MCF 10A (cell line): ENCODE measurements around the gene CLECL1. TPM values are rescaled to one million over a fixed set of nuclear protein-coding genes. Genes with fewer than 3 reads are reported as not detected.

Experiments used
- BruUV-seq: library from RNA; stranded (reverse); fragments of 400-500 nt; replicated peaks from 2 replicates; lab custom pipeline; 2021; lab: Mats Ljungman, UMichigan
- CTCF ChIA-PET: fragments of 300-600 bp; sonication (Branson Sonifier 250); formaldehyde crosslinking; extraction: SDS; loops from one replicate; lab custom pipeline; 2021; ENCODE audit warnings: antibody characterized with exemption, inconsistent platforms; lab: Yijun Ruan, JAX
- POLR2A ChIA-PET: fragments of 300-600, 350-650 bp; sonication (Branson Sonifier 250); formaldehyde crosslinking; extraction: SDS; loops from one replicate; lab custom pipeline; 2020; ENCODE audit warnings: antibody characterized with exemption, inconsistent platforms; lab: Yijun Ruan, JAX
- DNase-seq: peaks from one replicate; pipeline ENCODE4 v3.0.0-alpha.2; 2018; ENCODE audit not compliant: unreplicated experiment
- H3K27ac Mint-ChIP-seq: one replicate; pipeline ENCODE4 v1.8.0; 2022; ENCODE audit warnings: mild to moderate bottlenecking, low read depth, mixed read lengths; ENCODE audit not compliant: unreplicated experiment
- H3K27me3 Mint-ChIP-seq: one replicate; pipeline ENCODE4 v1.8.0; 2022; ENCODE audit warnings: mixed read lengths; ENCODE audit not compliant: insufficient read depth, unreplicated experiment
- H3K36me3 Mint-ChIP-seq: one replicate; pipeline ENCODE4 v1.8.0; 2022; ENCODE audit warnings: mild to moderate bottlenecking, moderate library complexity, mixed read lengths; ENCODE audit not compliant: insufficient read depth, unreplicated experiment
- H3K4me1 Mint-ChIP-seq: one replicate; pipeline ENCODE4 v1.8.0; 2022; ENCODE audit warnings: mixed read lengths; ENCODE audit not compliant: insufficient read depth, unreplicated experiment
- H3K4me3 Mint-ChIP-seq: one replicate; pipeline ENCODE4 v1.8.0; 2022; ENCODE audit warnings: mild to moderate bottlenecking, moderate library complexity, mixed read lengths; ENCODE audit not compliant: unreplicated experiment
- H3K9me3 Mint-ChIP-seq: one replicate; pipeline ENCODE4 v1.8.0; 2022; ENCODE audit warnings: mixed read lengths; ENCODE audit not compliant: unreplicated experiment
- CTCF ChIP-seq: fragments of 200-600 bp; IDR thresholded peaks from one replicate; pipeline ENCODE4 v1.8.0; 2022; ENCODE audit warnings: antibody characterized with exemption, mild to moderate bottlenecking; ENCODE audit not compliant: unreplicated experiment
- intact Hi-C: fragments of 100-400 bp; cut with micrococcal nuclease; formaldehyde crosslinking; loops from 2 replicates; pipeline ENCODE4 v1.14.1; 2022
- total RNA-seq: library from RNA; stranded (reverse); gene quantifications from 2 replicates; pipeline ENCODE4 v1.2.3, GENCODE V29; 2022

CLECL1 gene
- total RNA-seq, 1 experiment from 2014 or later, result not detected

DNA sequence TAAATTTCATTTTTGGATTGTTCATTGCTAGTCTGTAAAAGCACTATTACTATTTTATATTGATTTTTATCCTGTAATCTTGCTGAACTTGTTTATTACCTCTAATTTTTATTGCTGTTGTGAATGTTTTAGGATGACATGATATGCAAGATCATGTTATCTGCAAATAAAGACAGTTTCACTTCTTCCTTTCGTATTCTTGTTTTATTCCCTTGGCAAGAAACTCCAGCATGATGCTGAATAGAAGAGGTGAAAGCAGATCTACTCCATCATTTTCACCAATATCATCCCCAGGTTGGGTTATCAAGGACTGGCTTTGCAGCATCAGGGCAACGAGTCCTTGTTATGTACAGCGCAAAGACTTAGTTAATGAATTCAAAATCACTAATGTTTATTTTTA is 2.7 kb upstream of the CLECL1 start:
- BruUV-seq, result no TSS peak
- no peak for DNase-seq
- POLR2A ChIA-PET, result no interaction called here
- intact Hi-C loops, result no loop called here
- H3K36me3 Mint-ChIP-seq, result no peaks in the 10 kb centered on the region
- CTCF ChIA-PET, result no interaction called here
- H3K4me1 Mint-ChIP-seq, result peaks cover 6% of the 10 kb centered on the region
- no peak overlapping the region for H3K27ac Mint-ChIP-seq
- H3K27me3 Mint-ChIP-seq, result no peaks in the 10 kb centered on the region
- TF ChIP-seq CTCF, result no peak
- no peak overlapping the region for H3K4me3 Mint-ChIP-seq
- no peaks in the 10 kb centered on the region for H3K9me3 Mint-ChIP-seq

- no peak for DNase-seq
- POLR2A ChIA-PET, result no interaction called here
Observed at GRCh38 chr12:9731797-9732196, 1.1 kb downstream of the CLECL1 start.

DNA sequence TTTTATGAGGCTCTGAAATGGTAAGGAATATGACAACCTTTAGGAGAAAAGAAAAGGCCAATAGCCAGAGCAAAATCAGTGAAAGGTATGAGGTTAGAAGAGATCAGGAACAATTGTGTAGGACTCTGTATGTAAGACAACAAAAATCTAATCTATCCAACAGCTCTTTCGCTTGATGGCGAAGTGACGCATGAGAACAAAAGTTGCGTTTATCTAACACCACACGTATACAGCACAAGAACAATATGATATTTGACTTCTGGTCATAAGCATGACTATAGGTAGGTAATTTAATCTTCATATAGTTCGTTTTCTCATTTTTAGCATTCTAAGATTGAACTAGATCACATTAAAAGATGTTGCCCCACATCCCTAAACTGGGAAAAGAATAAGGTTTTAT is 1.5 kb downstream of the CLECL1 start:
- intact Hi-C loops, result no loop called here
- ChIA-PET POLR2A (no interaction called here), CTCF (interaction anchor here (2.8 kb wide), 1 partner anchor 19 kb away, joined by 17 read pairs; no protein-coding TSS in a partner anchor)
- no peak overlapping the region for H3K4me3 Mint-ChIP-seq
- H3K36me3 Mint-ChIP-seq, result no peaks in the 10 kb centered on the region
- DNase-seq, result no peak
- H3K27ac Mint-ChIP-seq, result no peak overlapping the region
- H3K27me3 Mint-ChIP-seq, result no peaks in the 10 kb centered on the region
- H3K9me3 Mint-ChIP-seq, result no peaks in the 10 kb centered on the region
- no TSS peak for BruUV-seq
- H3K4me1 Mint-ChIP-seq, result peaks cover 5% of the 10 kb centered on the region
- no peak for TF ChIP-seq CTCF

More at GRCh38 chr12:9731797-9732196, 1.1 kb downstream of the CLECL1 start:
- no peak for TF ChIP-seq CTCF
- Mint-ChIP-seq H3K4me1 (peaks cover 5% of the 10 kb centered on the region), H3K27me3 (no peaks in the 10 kb centered on the region), H3K27ac (no peak overlapping the region), H3K36me3 (no peaks in the 10 kb centered on the region), H3K4me3 (no peak overlapping the region), H3K9me3 (no peaks in the 10 kb centered on the region)
- intact Hi-C loops, result no loop called here
- no TSS peak for BruUV-seq
- CTCF ChIA-PET, result interaction anchor here (2.8 kb wide), 1 partner anchor 19 kb away, joined by 17 read pairs; no protein-coding TSS in a partner anchor

DNA sequence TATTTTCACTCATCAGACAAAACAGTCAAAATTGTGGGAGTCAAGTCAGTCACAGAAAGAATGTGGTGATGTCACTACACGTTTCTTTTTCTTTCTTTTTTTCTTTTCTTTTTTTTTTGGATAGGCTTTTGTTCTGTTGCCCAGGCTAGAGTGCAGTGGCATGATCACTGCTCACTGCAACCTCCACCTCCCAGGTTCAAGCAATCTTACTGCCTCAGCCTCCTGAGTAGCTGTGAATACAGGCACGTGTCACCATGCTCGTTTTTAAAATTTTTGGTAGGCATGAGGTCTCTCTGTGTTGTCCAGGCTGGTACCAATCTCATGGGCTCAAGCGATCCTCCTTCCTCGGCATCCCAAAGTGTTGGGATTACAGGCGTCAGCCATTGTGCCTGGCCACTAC is 2.3 kb downstream of the CLECL1 start:
- DNase-seq, result no peak
- no TSS peak for BruUV-seq
- H3K4me1 Mint-ChIP-seq, result peaks cover 7% of the 10 kb centered on the region
- H3K4me3 Mint-ChIP-seq, result no peak overlapping the region
- no peaks in the 10 kb centered on the region for H3K27me3 Mint-ChIP-seq
- ChIA-PET CTCF (interaction anchor here (0.7 to 2.8 kb wide), 5 partner anchors 12 to 22 kb away, joined by 4 to 17 read pairs (median 4); no protein-coding TSS in a partner anchor), POLR2A (interaction anchor here (1.3 kb wide), 1 partner anchor 82 kb away, joined by 3 read pairs; no protein-coding TSS in a partner anchor)
- no peaks in the 10 kb centered on the region for H3K36me3 Mint-ChIP-seq
- no peaks in the 10 kb centered on the region for H3K9me3 Mint-ChIP-seq
- TF ChIP-seq CTCF, result no peak
- H3K27ac Mint-ChIP-seq, result no peak overlapping the region
- intact Hi-C loops, result no loop called here
